IMR-90 (cell line): ENCODE results near the gene MEN1.

Experiments
- CEBPB ChIP-seq: IDR thresholded peaks from 2 replicates; pipeline ENCODE4 v1.6.1; 2012; ENCODE audit warnings: low read depth, low read length, improper control_type of control experiment
- MAFK ChIP-seq: IDR thresholded peaks from 2 replicates; pipeline ENCODE4 v1.6.1; 2012; ENCODE audit warnings: low read depth, low read length, improper control_type of control experiment
- TF ChIP-seq, protein P1 (sequence below): conservative IDR thresholded peaks from 2 replicates; pipeline ENCODE4 v1.5.1; 2012; ENCODE audit warnings: mild to moderate bottlenecking, low read depth, low read length, improper control_type of control experiment

DNA sequence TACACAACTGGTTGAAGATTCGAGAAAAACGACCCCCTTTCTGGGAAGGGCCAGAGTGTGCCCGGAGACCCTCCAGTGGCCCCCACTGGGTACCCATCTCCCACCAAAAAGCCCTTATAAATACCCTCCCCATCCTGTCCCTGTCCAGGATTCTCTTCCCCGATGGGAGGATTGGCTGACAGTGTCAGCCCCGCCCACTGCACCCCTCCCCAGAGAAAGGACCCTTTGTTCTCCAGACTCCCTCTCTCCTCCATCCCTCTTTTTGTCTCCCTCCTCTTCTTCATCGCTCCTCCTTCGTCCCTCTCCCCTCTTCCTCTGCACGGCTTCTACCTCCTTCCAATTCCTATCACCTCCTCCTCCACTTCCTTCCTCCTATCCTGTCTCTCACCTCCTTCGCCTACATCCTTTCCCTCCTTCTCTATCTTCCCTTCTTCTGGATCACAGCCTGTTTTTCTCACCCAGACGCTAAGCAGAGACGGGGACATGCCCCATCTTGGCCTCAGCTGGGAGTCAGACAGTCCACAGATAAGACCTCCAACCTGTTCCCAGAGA is 13.3 kb upstream of the MEN1 start:
- TF ChIP-seq MAFK: no peak
- TF ChIP-seq, protein P1, sequence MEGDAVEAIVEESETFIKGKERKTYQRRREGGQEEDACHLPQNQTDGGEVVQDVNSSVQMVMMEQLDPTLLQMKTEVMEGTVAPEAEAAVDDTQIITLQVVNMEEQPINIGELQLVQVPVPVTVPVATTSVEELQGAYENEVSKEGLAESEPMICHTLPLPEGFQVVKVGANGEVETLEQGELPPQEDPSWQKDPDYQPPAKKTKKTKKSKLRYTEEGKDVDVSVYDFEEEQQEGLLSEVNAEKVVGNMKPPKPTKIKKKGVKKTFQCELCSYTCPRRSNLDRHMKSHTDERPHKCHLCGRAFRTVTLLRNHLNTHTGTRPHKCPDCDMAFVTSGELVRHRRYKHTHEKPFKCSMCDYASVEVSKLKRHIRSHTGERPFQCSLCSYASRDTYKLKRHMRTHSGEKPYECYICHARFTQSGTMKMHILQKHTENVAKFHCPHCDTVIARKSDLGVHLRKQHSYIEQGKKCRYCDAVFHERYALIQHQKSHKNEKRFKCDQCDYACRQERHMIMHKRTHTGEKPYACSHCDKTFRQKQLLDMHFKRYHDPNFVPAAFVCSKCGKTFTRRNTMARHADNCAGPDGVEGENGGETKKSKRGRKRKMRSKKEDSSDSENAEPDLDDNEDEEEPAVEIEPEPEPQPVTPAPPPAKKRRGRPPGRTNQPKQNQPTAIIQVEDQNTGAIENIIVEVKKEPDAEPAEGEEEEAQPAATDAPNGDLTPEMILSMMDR: no peak
- no peak for TF ChIP-seq CEBPB
